COR-L47 (cell line): Measurements from ENCODE around the gene UBE2D2.
"Not testable (repeated sequence)": the region's sequence is repeated elsewhere in the genome, so short reads cannot be mapped to it uniquely, and the experiment has no call there.

ENCODE experiments used
- DNase-seq: peaks from one replicate; lab custom pipeline; 2025; lab: John Stamatoyannopoulos, UW

Gene UBE2D2

DNA sequence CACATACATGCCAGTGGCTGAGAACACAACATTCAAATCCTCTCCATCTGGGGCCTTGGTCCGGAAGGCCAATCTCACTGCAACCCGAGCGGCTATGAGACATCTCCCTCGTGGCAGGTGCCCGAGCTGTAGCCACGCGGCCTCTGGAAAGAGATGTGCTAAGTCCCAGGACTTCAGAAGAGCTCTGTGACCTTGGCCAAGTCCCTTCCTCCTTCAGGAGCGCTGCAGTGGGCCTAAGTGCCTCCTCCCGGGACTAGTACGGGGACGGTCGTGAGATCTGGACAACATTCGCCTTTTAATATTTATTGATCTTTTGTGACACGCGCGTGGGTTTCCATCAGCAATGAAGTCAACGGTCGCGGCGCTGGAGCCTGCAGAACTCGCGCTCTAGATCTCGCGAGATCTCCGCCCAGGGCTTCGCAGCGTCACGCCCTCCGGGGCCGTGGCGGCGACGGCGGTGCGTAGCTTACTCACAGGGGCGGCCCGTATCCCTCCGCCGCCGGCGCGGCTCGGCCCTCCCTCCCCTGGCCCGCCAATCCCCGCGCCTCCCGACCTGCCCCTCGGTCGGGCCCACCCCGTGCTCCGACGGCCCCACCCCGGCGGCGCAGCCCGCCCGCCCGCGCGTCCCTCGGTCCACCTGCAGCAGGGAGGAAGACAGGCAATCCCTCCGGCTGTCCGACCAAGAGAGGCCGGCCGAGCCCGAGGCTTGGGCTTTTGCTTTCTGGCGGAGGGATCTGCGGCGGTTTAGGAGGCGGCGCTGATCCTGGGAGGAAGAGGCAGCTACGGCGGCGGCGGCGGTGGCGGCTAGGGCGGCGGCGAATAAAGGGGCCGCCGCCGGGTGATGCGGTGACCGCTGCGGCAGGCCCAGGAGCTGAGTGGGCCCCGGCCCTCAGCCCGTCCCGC, at the start of gene UBE2D2:
TSS of gene UBE2D2 (plus strand) at position 588 of the 903 bp plus-strand sequence. CDS start 453 bp downstream, outside the sequence.
- DNase-seq = peak; percentile 99

- no peak for DNase-seq
These were observed 48.3 kb upstream of the UBE2D2 start for GRCh38 chr5:139512786-139513390.

DNA sequence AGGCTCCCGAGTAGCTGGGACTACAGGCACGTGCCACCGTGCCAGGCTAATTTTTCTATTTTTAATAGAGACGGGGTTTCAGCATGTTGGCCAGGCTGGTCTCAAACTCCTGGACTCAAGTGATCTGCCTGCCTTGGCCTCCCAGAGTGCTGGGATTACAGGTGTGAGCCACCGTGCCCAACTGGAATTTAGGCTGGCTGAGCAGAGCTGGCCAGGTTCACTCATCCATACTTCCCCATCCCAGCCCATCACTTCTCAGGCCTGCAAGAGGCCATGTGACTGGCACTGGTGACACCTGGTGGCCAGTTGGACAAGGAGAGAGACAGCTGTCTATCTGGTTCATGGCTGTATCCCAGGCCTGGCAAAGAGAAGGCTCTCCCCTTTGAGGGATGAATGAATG, 47.7 kb upstream of the UBE2D2 start:
- DNase-seq = peak; percentile 54

GRCh38 chr5:139513852-139514485, 47.2 kb upstream of the UBE2D2 start:
- no peak for DNase-seq

DNA sequence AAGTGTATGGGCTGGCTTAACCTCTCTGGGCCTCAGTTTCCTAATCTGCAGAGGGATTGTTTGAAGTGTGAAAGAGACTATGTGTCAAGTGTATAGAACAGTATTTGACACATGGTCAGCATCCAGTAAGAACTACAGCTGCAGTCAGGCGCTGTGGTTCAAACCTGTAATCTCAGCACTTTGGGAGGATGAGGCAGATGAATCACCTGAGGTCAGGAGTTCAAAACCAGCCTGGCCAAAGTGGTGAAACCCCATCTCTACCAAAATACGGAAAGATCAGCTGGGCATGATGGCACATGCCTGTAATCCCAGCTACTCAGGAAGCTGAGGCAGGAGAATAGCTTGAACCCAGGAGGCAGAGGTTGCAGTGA, 46.7 kb upstream of the UBE2D2 start:
- DNase-seq = no peak

- DNase-seq = peak; percentile 88
These were observed 43.2 kb upstream of the UBE2D2 start for GRCh38 chr5:139517683-139518564.

- no peak for DNase-seq
These were observed 37.3 kb upstream of the UBE2D2 start for GRCh38 chr5:139523635-139524445.

DNA sequence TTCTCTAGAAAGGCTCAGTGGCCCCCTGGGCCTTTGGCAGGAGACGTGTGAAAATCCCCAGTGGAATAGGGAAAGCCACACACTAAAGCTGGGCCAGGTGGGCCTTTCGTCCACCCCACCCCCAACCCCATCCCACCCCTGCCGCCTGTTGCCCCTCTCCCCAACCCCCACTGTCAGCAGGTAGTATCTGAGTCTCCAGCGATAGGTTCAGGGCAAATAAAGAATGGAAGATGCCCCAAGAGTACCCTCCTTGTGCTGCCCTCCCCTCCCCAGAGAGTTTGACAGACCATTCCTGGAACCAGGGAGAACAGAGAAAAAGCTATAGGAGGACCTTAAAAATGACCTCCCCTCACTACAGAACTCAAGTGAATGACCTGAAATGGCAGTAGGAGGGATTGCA, 36.7 kb upstream of the UBE2D2 start:
- no peak for DNase-seq

DNA sequence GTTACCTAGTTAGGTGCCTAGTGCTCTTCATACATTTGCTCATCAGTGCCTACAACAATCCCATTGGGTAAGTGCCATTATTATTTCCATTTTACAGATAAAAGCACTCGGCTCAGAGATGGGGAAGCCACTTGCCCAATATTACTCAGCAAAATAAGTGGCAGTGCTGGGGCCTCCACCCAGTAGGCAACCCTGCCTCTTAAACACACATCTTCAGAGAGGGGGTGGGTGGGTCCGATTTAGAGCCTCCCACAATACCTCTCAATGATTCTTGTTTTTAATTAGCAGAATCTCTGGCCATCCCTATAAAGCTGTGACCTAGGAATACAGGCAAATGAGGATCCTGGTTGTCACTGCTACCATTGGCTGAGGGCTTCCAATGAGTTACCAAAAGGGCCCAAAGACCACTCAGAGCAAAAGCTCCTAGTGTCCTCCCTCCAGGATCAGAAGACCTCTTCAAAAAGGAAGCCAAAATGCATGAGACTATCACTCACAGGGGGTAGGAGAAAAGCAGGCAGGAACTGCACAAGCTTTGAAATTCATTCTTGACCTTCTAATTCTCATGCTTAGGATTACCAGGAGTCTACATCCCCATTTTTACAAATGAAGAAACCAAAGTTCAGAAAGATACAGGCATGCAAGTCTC, 36.1 kb upstream of the UBE2D2 start:
- no peak for DNase-seq

GRCh38 chr5:139525586-139526308, 35.4 kb upstream of the UBE2D2 start:
- not testable (repeated sequence) for DNase-seq

DNA sequence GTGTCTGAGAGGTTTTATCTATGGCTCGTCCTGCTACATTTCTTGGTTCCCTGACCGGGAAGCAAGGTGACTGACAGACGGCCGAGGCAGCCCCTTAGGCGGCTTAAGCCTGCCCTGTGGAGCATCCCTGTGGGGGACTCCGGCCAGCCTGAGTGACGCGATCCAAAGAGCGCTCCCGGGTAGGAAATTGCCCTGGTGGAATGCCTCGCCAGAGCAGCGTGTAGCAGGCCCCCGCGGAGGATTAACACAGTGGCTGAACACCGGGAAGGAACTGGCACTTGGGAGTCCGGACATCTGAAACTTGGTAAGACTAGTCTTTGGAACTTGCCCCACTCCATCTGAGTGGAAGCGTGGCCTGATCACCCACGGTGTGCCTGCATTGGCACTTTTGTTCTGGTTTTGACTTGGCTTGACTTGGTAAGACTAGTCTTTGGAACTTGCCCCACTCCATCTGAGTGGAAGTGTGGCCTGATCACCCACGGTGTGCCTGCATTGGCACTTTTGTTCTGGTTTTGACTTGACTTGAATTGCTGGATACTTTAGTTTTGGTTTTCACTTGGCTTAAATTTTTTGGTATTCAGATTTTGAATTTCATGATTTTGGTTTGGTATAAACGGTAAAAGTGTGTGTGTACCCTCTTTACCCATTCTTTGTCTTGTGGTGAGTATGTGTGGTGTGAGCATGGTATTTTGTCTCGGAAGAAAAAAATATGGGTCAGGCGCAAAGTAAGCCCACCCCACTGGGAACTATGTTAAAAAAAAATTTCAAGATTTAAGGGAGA, 34.6 kb upstream of the UBE2D2 start:
- DNase-seq = not testable (repeated sequence)

DNA sequence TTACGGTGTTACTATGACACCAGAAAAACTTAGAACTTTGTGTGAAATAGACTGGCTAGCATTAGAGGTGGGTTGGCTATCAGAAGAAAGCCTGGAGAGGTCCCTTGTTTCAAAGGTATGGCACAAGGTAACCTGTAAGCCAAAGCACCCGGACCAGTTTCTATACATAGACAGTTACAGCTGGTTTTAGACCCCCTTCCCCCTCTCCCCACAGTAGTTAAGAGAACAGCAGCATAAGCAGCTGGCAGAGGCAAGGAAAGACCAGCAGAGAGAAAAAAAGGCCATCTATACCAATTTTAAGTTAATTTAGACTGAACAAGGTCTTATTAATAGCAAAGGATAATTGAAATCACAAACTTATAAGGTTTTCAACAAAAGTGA, 34.1 kb upstream of the UBE2D2 start:
- DNase-seq = not testable (repeated sequence)

GRCh38 chr5:139527896-139528467, 33.2 kb upstream of the UBE2D2 start:
- not testable (repeated sequence) for DNase-seq

DNA sequence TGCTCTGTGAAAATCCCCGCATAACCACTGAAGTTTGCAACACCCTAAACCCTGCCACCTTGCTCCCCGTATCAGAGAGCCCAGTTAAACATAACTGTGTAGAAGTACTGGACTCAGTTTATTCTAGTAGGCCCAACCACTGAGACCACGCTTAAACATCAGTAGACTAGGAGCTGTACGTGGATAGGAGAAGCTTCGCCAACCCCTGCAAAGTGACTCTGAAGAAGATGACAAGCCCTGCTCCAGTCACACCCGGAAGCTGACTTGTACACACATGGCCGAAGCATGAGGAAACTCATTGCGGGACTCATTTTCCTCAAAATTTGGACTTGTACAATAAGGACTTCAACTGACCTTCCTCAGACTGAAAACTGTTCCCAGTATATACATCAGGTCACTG, 32.4 kb upstream of the UBE2D2 start:
- not testable (repeated sequence) for DNase-seq

DNA sequence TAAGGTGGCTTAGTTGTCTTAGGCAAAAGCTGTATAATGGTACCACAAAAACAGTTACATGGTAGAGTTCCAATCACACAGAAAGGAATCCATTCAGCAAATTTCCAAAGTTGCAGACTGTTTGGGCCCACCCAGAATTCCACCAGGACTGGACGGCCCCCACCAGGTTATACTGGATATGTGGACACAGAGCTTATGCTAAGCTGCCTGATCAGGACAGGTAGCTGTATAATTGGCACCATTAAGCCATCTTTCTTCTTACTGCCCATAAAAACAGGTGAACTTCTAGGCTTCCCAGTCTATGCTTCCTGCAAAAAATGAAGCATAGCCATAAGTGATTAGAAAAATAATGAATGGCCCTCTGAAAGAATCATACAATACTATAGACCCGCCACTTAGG, 31.1 kb upstream of the UBE2D2 start:
- not testable (repeated sequence) for DNase-seq

- no peak for DNase-seq
These were observed 29.4 kb upstream of the UBE2D2 start for GRCh38 chr5:139531772-139532169.

DNA sequence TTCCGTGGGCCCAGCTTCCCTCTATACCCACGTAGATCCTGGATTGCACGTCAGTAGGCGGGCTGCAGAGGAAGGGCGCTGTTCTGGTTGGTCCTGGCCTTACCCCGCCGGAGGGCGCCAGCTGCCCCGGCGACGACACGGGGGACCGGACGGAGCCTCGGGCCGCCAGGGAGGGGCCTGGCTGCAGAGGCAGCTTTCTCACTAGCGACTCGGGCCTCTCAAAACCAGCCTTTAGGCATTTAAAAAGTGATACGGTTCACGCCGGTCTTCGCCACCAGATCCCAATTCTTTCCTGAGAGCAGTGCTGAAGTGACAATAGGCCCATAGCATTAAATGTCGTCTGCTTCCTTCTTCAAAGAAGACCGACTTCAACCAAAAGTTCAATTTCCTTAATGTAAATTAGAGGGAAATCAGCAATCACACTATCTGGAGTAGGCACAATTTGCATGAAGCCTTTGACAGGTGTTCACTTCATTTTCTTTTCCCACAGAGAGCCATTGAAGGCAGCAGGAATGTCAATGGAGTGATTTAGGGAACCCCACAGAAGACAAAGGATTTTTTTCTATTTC, 17.6 kb upstream of the UBE2D2 start:
- DNase-seq = no peak

GRCh38 chr5:139546593-139546992, 14.5 kb upstream of the UBE2D2 start:
- DNase-seq = not testable (repeated sequence)
